Neuron (in vitro differentiated cells): ENCODE results near the gene USP36.
"Not testable (repeated sequence)": the region's sequence is repeated elsewhere in the genome, so short reads cannot be mapped to it uniquely, and the experiment has no call there.

Experiments
- H2AFZ ChIP-seq: one replicate; pipeline ENCODE4 v1.6.1; 2013; ENCODE audit warnings: low read depth, mild to moderate bottlenecking, inconsistent platforms, low read length, moderate library complexity
- H3K27me3 ChIP-seq: one replicate; pipeline ENCODE4 v1.6.1; 2013; ENCODE audit warnings: low read length; ENCODE audit not compliant: insufficient read depth
- H3K36me3 ChIP-seq: one replicate; pipeline ENCODE4 v1.6.1; 2013; ENCODE audit warnings: low read length; ENCODE audit not compliant: insufficient read depth
- H3K4me1 ChIP-seq: one replicate; pipeline ENCODE4 v1.6.1; 2013; ENCODE audit warnings: low read length; ENCODE audit not compliant: insufficient read depth
- H3K4me3 ChIP-seq: 2 replicates; pipeline ENCODE4 v1.5.1; 2013; ENCODE audit warnings: mild to moderate bottlenecking, low read length, moderate library complexity
- H3K9me3 ChIP-seq: one replicate; pipeline ENCODE4 v1.6.1; 2013; ENCODE audit warnings: low read length

Gene USP36

DNA sequence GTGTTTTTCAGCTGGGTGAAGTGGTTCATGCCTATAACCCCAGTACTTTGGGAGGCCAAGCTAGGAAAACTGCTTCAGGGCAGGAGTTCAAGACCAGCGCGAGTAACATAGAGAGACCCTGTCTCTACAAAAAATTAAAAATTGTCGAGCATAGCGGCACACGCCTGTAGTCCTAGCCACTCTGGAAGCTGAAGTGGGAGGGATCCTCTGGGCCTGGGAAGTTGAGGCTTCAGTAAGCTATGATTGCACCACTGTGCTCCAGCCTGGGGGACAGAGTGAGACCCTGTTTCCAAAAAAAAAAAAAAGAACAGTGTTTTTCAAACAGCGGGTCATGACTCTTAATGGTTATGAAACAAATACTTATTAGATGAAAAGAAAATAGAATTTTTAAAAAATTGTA lies 56.3 kb downstream of the USP36 start:
- Histone ChIP-seq H3K4me1 (peaks cover 15% of the 10 kb centered on the region), H3K4me3 (no peak overlapping the region), H3K36me3 (no peaks in the 10 kb centered on the region), H3K27me3 (no peaks in the 10 kb centered on the region), H2AFZ (no peak overlapping the region), H3K9me3 (no peaks in the 10 kb centered on the region)

- Histone ChIP-seq H3K27me3 (no peaks in the 10 kb centered on the region), H3K4me3 (no peak overlapping the region), H3K9me3 (no peaks in the 10 kb centered on the region), H2AFZ (no peak overlapping the region), H3K4me1 (peaks cover 15% of the 10 kb centered on the region), H3K36me3 (no peaks in the 10 kb centered on the region)
Observed at GRCh38 chr17:78783711-78784324, 56.8 kb downstream of the USP36 start.

GRCh38 chr17:78781893-78782304 lies 58.7 kb downstream of the USP36 start, which contains the start of gene CYTH1:
TSS of gene CYTH1 (minus strand) at chr17:78782273. CDS start at chr17:78782223, 50 bp downstream.
- no peaks in the 10 kb centered on the region for H3K27me3 ChIP-seq
- peak within 1 kb of the TSS; percentile 82 for H3K4me3 ChIP-seq
- peaks cover 15% of the 10 kb centered on the region for H3K4me1 ChIP-seq
- no peaks in the 10 kb centered on the region for H3K36me3 ChIP-seq
- peak within 1 kb of the TSS; percentile 97 for H2AFZ ChIP-seq
- no peaks in the 10 kb centered on the region for H3K9me3 ChIP-seq

DNA sequence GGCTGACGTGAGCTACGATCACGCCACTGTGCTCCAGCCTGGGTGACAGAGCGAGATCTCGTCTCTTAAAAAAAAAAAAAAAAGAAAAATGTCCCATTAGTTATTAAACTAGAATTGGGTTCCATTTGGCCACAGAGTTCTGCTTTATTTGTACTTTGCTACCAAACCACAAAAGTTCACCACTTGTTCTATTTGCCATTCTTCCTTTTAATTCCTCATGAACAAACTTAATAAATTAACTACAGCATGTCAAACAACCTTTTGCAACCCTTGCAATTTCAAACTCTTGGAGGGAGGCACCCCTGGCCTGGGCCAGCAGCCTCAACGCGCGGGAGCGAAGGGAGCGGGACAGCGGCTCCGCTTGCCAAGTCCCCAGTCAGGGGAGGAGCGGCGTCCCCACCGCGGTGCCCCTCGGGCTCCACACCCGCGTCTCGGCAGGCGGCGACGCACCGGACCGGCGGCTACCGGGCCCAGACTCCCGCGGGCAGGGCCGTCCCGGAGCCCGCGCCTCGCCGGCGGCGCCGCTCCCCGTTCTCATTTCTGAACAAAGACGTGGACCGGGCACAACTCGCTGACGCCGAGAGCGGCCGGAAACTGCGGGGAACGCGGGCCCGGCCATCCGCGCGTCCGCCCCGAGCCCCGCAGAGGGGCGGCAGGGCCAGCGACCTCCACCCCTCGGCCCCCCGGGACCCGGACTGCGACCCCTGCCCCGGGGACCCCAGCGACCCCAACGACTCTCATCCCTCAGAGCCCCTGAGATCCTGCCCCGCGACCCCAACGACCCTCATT lies 59.3 kb downstream of the USP36 start:
- Histone ChIP-seq H3K36me3 (no peaks in the 10 kb centered on the region), H3K9me3 (no peaks in the 10 kb centered on the region)

DNA sequence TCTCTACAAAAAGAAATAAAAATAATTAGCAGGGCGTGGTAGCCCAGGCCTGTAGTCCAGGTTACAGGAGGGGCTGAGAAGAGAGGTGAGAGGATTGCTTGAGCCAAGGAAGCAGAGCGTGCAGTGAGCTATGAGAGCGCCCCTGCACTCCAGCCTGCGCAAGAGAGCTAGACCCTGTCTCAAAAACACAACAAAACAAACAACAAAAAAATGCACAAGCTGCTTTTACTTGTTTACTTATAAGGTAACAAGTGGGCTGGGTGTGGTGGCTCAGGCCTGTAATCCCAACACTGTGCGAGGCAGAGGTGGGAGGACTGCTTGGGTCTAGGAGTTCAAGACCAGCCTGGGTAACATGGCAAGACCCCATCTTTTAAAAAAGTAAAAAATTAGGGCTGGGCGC lies 60.3 kb downstream of the USP36 start:
- H3K36me3 ChIP-seq: no peaks in the 10 kb centered on the region
- H3K4me1 ChIP-seq: peaks cover 15% of the 10 kb centered on the region
- no peaks in the 10 kb centered on the region for H3K9me3 ChIP-seq
- peak overlapping the region; percentile 9 for H3K4me3 ChIP-seq
- no peak overlapping the region for H2AFZ ChIP-seq
- H3K27me3 ChIP-seq: no peaks in the 10 kb centered on the region

More for the DNA sequence above, 59.3 kb downstream of the USP36 start:
- Histone ChIP-seq H2AFZ (peak overlapping the region; percentile 97), H3K27me3 (no peaks in the 10 kb centered on the region), H3K4me3 (peak overlapping the region; percentile 74), H3K4me1 (peaks cover 15% of the 10 kb centered on the region)

DNA sequence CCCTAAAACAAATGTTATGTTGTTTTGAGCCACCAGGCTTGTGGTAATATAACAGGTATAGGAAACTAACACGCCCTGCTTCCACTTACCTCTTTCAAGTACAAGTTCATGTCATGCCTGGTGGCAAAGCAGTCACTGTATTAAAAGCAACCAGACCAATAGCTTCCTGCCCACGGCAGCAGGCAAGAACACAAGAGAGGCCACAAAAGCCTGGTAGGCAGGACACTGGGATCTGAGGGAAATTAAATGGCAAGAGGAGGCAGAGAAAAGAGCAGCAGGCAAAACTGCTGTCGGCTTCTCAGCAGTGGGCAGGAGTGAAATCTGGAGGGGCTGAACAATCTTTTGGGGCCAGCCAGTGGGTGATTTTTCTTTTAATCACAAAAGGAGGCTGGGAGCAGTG lies 60.8 kb downstream of the USP36 start:
- Histone ChIP-seq H2AFZ (no peak overlapping the region), H3K36me3 (no peaks in the 10 kb centered on the region), H3K27me3 (no peaks in the 10 kb centered on the region), H3K4me1 (peaks cover 15% of the 10 kb centered on the region), H3K4me3 (no peak overlapping the region), H3K9me3 (no peaks in the 10 kb centered on the region)

DNA sequence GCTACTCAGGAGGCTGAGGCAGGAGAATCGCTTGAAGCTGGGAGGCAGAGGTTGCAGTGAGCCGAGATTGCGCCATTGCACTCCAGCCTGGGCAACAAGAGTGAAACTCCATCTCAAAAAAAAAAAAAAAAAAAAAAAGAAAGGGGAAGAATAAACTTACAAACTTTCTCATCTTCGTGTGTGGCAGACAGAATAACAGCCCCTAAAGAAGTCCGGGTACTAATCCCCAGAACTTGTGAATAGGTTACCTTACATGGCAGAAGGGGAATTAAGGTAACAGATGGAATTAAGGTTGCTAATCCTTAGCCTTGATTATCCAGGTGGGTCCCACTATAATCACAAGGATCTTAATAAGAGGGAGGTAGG lies 61.3 kb downstream of the USP36 start:
- H3K4me1 ChIP-seq: peaks cover 15% of the 10 kb centered on the region
- not testable (repeated sequence) for H3K27me3 ChIP-seq, H3K36me3 ChIP-seq, H3K9me3 ChIP-seq, H2AFZ ChIP-seq, H3K4me3 ChIP-seq

DNA sequence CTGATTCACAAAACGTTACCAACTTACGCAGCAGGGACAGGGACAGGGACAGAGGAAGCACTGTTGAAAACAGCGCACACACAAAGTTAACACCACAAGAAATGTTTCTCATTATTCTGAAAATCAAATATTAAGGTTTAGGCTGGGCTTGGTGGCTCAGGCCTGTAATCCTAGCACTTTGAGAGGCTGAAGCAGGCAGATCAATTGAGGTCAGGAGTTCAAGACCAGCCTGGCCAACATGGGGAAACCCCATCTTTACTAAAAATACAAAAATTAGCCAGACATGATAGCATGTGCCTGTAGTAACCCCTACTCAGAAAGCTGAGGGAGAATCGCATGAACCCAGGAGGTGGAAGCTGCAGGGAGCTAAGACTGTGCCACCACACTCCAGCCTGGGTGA lies 62.7 kb downstream of the USP36 start:
- no peak overlapping the region for H3K4me3 ChIP-seq
- H3K4me1 ChIP-seq: peaks cover 15% of the 10 kb centered on the region
- no peak overlapping the region for H2AFZ ChIP-seq
- H3K27me3 ChIP-seq: no peaks in the 10 kb centered on the region
- H3K36me3 ChIP-seq: no peaks in the 10 kb centered on the region
- no peaks in the 10 kb centered on the region for H3K9me3 ChIP-seq

GRCh38 chr17:78774956-78775571 lies 65.5 kb downstream of the USP36 start:
- Histone ChIP-seq H2AFZ (no peak overlapping the region), H3K4me1 (peaks cover 6% of the 10 kb centered on the region), H3K36me3 (no peaks in the 10 kb centered on the region), H3K4me3 (no peak overlapping the region), H3K27me3 (no peaks in the 10 kb centered on the region), H3K9me3 (no peaks in the 10 kb centered on the region)

- no peak overlapping the region for H2AFZ ChIP-seq
- no peaks in the 10 kb centered on the region for H3K36me3 ChIP-seq
- H3K27me3 ChIP-seq: no peaks in the 10 kb centered on the region
- H3K4me3 ChIP-seq: no peak overlapping the region
- H3K9me3 ChIP-seq: no peaks in the 10 kb centered on the region
- no peaks in the 10 kb centered on the region for H3K4me1 ChIP-seq
Observed at GRCh38 chr17:78774453-78774852, 66.2 kb downstream of the USP36 start.

DNA sequence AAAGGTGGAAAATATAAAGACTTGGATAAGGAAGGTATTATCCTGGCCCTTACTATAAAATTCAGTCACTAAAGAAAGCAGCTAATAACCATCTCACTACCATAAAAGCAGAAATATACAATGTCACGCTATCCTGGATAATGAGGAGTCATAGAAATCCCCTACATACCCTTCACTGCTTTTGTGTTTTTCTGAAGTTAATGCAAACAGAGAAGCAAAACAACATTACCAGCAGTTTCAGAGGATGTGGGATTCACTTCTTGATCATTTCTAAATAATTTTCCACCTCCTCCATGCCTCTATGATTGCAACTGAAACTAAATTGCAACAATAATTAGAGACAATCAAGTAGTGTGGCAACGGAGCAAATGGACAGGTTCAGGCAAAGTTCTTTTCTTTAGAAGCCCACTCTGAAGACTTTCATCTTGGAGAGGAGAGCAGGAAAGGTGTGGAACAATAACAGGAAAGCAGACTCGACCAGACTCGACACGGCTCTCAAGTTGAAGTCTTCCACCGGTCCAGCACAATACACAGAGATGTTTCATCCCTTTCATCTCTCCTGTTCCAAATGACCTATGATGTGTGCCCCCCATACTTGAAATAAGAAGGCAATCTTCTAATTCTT lies 68.7 kb downstream of the USP36 start:
- no peaks in the 10 kb centered on the region for H3K9me3 ChIP-seq

DNA sequence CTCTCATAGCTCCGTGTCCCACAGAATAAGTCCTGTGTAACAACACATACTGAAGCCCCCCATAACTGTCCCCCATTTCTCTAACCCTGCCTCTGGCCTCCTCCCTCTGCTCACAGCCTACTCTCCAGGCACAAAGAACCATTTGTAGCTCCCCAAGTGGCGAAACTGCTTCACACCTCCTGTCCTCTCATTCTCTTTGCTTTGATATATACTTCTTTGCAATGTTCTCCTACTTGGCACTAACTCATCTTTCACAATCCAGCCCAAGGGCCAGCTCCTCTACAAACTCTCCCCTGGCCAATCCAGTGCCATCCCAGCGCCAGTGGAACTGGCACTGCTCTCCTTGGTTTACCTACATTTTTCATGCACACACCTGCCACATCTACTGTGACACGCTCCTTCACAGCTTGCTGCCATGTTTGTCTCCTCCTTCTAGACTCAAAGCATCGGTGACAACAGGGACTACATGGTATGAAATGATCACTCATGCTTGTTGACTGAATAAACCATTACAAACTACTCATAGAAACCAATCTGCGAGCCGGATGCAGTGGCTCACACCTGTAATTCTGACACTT lies 71.3 kb downstream of the USP36 start:
- Histone ChIP-seq H3K36me3 (no peaks in the 10 kb centered on the region), H3K4me3 (no peak overlapping the region), H3K27me3 (no peaks in the 10 kb centered on the region), H3K9me3 (no peaks in the 10 kb centered on the region), H2AFZ (no peak overlapping the region), H3K4me1 (peaks cover 8% of the 10 kb centered on the region)

More for the DNA sequence above, 68.7 kb downstream of the USP36 start:
- H2AFZ ChIP-seq: no peak overlapping the region
- H3K27me3 ChIP-seq: no peaks in the 10 kb centered on the region
- peaks cover 8% of the 10 kb centered on the region for H3K4me1 ChIP-seq
- no peaks in the 10 kb centered on the region for H3K36me3 ChIP-seq
- H3K4me3 ChIP-seq: no peak overlapping the region

- Histone ChIP-seq H3K36me3 (no peaks in the 10 kb centered on the region), H3K27me3 (no peaks in the 10 kb centered on the region), H3K9me3 (no peaks in the 10 kb centered on the region), H3K4me1 (peaks cover 8% of the 10 kb centered on the region), H3K4me3 (no peak overlapping the region), H2AFZ (no peak overlapping the region)
Observed at GRCh38 chr17:78767806-78768205, 72.8 kb downstream of the USP36 start.
